Heart left ventricle (tissue), 16 donors: ENCODE results near the gene AVPI1. TPM values are rescaled to one million over a fixed set of nuclear protein-coding genes. Genes with fewer than 3 reads are reported as not detected.

Source experiments
- ATAC-seq, 4 donors: fragments of 200-7000 bp; cut with Tn5 transposase; one replicate each; pipeline ENCODE4 v1.9.1; 2020 to 2022; ENCODE audit warnings: moderate library complexity in 4 of 4, mild to moderate bottlenecking in 3 of 4, moderate number of reproducible peaks in 1 of 4
- DNase-seq, 5 donors: peaks; one replicate each; pipeline ENCODE4 v3.0.0-alpha.2; 2020
- H3K27ac ChIP-seq, 12 donors: fragments of 200-600 bp; sonication (generic) in 4 of 12; one replicate each; pipeline versions ENCODE4 v1.5.0 to v1.8.0; 2016 to 2022; ENCODE audit warnings: mild to moderate bottlenecking in 2 of 12
- H3K27me3 ChIP-seq, 9 donors: fragments of 200-600 bp; sonication (generic) in 2 of 9; one replicate each; pipeline versions ENCODE4 v1.5.1 to v1.8.0; 2016 to 2022; ENCODE audit warnings: mild to moderate bottlenecking in 3 of 9
- H3K36me3 ChIP-seq, 9 donors: fragments of 200-600 bp; sonication (generic) in 2 of 9; one replicate each; pipeline versions ENCODE4 v1.5.0 to v1.8.0; 2018 to 2022; ENCODE audit warnings: mild to moderate bottlenecking in 2 of 9
- H3K4me1 ChIP-seq, 12 donors: fragments of 200-600 bp; sonication (generic) in 4 of 12; one replicate each; pipeline versions ENCODE4 v1.5.0 to v1.8.0; 2016 to 2022; ENCODE audit warnings: mild to moderate bottlenecking in 3 of 12
- H3K4me3 ChIP-seq, 12 donors: fragments of 200-600 bp; sonication (generic) in 4 of 12; one replicate each; pipeline versions ENCODE4 v1.5.0 to v1.8.0; 2017 to 2022; ENCODE audit warnings: mild to moderate bottlenecking in 9 of 12, moderate library complexity in 4 of 12
- H3K9me3 ChIP-seq, 12 donors: fragments of 200-600 bp; sonication (generic) in 4 of 12; one replicate each; pipeline versions ENCODE4 v1.5.0 to v1.8.0; 2016 to 2022; ENCODE audit warnings: mild to moderate bottlenecking in 1 of 12
- POLR2A ChIP-seq, 2 donors: fragments of 450-650 bp; IDR thresholded peaks; one replicate each; pipeline ENCODE4 v1.6.1; 2017; ENCODE audit warnings: antibody characterized with exemption in 2 of 2, mild to moderate bottlenecking in 2 of 2, moderate library complexity in 2 of 2
- WGBS, 4 donors: extraction: QIAGEN DNeasy Blood & Tissue Kit in 2 of 4; methylation state at CpG; one replicate each; pipeline versions ENCODE4 v1.1.5 to v1.1.7; 2013 to 2018; 5-methylcytosine and 5-hydroxymethylcytosine counted together
- intact Hi-C, 10 donors: fragments of 100-400 bp; cut with DNase I; formaldehyde crosslinking; loops; one replicate each; pipeline versions ENCODE4 v1.11.1 to v1.14.2; 2022
- polyA plus RNA-seq, 2 donors: library from polyadenylated mRNA; stranded (reverse); fragments of 200-250 nt; gene quantifications; one replicate each; pipeline ENCODE4 v1.2.3, GENCODE V29; 2013
- total RNA-seq, 9 donors: library from RNA; depleted of rRNA in 2 of 9; stranded (reverse); fragments of >200 nt in 2 of 9; fragmentation: NEBNext Ultra II Directional in 3 of 9; extraction: Animal tissue kit (Norgen Biotek cat#: 25700) in 3 of 9; gene quantifications; one replicate each; pipeline versions ENCODE4 v1.1.0 to v1.2.4, GENCODE V29; 2016 to 2023
- TF ChIP-seq, protein P1 (sequence below), 12 donors: fragments of 200-600 bp; sonication (generic) in 4 of 12; IDR thresholded peaks; one replicate each; pipeline versions ENCODE4 v1.5.0 to v1.8.0; 2018 to 2022; ENCODE audit warnings: antibody characterized with exemption in 12 of 12, mild to moderate bottlenecking in 5 of 12
- donor health status: ischemic (EF 13 %, LVEDD 7.1; RV severe dilation, severe dysfunction).
- donor health status: healthy with polysubstance abuse.
- donor health status: DM: no; HTN: yes; CAD: no.
- donor health status: DM: no; HTN: no; CAD: no.
- donor health status: ischemic (EF 25% LVEDD 6.9; RV normal size, moderate dysfunction).
- donor health status: ischemic (EF 25% LVEDD 5.7; RV mildly dilated, moderate dysfunction).
- donor health status: healthy.
- donor health status: DM: yes; HTN: yes; CAD: no.
- donor health status: ischemic (EF 35%, LVEDD 5.7; RV mildly dilated, moderate dysfunction).
- donor health status: nonischemic (EF 11% LVEDD 7.7; RV severe dilation, severe dysfunction).
- donor health status: DM: yes; HTN: yes; CAD: no.
- donor health status: PGD.
- donor health status: ischemic (EF 29% LVEDD 5.4; RV normal size, mild dysfunction).
- donor health status: nonischemic (EF 23%, LVEDD 6.1; RV moderate dilation, normal function).

The AVPI1 gene
- total and polyA plus RNA-seq, 11 donors = 6.6 to 38.6 (median 9.9) TPM

- H3K36me3 ChIP-seq = peaks cover 3 to 89% (median 72%) of the 10 kb centered on the region in 9 donors
- H3K27me3 ChIP-seq = no peaks in the 10 kb centered on the region
- no peak overlapping the region for H3K4me3 ChIP-seq
- TF ChIP-seq, protein P1, sequence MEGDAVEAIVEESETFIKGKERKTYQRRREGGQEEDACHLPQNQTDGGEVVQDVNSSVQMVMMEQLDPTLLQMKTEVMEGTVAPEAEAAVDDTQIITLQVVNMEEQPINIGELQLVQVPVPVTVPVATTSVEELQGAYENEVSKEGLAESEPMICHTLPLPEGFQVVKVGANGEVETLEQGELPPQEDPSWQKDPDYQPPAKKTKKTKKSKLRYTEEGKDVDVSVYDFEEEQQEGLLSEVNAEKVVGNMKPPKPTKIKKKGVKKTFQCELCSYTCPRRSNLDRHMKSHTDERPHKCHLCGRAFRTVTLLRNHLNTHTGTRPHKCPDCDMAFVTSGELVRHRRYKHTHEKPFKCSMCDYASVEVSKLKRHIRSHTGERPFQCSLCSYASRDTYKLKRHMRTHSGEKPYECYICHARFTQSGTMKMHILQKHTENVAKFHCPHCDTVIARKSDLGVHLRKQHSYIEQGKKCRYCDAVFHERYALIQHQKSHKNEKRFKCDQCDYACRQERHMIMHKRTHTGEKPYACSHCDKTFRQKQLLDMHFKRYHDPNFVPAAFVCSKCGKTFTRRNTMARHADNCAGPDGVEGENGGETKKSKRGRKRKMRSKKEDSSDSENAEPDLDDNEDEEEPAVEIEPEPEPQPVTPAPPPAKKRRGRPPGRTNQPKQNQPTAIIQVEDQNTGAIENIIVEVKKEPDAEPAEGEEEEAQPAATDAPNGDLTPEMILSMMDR (IDR thresholded peaks at IDR 0.05) = no peak
- no peaks in the 10 kb centered on the region for H3K9me3 ChIP-seq
- H3K4me1 ChIP-seq = no peaks in the 10 kb centered on the region
- WGBS, 4 donors = 68 to 76% (median 74%) methylated on average over 1 of the region's 1 CpG
- no peak for DNase-seq
- H3K27ac ChIP-seq = no peak overlapping the region
- ATAC-seq = peak in 1 of 4 donors; percentile 34
- intact Hi-C loops = no loop called here
Measured at GRCh38 chr10:97664282-97664850, 22.7 kb downstream of the AVPI1 start.

GRCh38 chr10:97659589-97659988, 27.5 kb downstream of the AVPI1 start:
- DNase-seq = no peak
- 50 to 74% (median 63%) methylated on average over 1 of the region's 1 CpG for WGBS, 4 donors
- no peaks in the 10 kb centered on the region for H3K9me3 ChIP-seq
- no peak for ATAC-seq
- intact Hi-C loops = no loop called here
- peaks cover 0 to 89% (median 74%) of the 10 kb centered on the region in 9 donors for H3K36me3 ChIP-seq
- TF ChIP-seq, protein P1 (IDR thresholded peaks at IDR 0.05) = no peak
- TF ChIP-seq POLR2A (IDR thresholded peaks at IDR 0.05) = no peak
- H3K4me3 ChIP-seq = no peak overlapping the region
- no peak overlapping the region for H3K27ac ChIP-seq
- H3K27me3 ChIP-seq = no peaks in the 10 kb centered on the region
- no peaks in the 10 kb centered on the region for H3K4me1 ChIP-seq

DNA sequence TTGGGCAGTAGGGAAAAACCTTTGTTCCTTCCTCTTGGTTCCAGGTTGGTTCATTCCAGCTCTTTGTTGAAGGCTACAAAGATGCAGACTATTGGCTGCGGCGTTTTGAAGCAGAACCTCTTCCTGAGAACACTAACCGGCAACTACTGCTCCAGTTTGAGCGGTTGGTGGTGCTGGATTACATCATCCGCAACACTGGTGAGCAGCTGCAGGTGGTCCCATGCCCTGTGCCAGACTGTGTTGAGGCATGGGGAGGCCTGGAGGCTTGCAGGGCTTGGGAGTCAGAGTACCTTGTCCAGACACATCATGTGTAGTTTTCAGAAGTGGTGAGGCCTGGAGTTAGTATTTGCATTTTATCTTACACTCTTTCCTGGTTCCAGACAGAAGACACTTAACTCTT, 30.3 kb downstream of the AVPI1 start:
- no peak overlapping the region for H3K4me3 ChIP-seq
- 88 to 95% (median 90%) methylated on average over 5 of the region's 5 CpGs for WGBS, 4 donors
- H3K36me3 ChIP-seq = peaks cover 0 to 89% (median 75%) of the 10 kb centered on the region in 9 donors
- DNase-seq = no peak
- ATAC-seq = no peak
- H3K9me3 ChIP-seq = no peaks in the 10 kb centered on the region
- no peak for TF ChIP-seq POLR2A (IDR thresholded peaks at IDR 0.05)
- TF ChIP-seq, protein P1 (IDR thresholded peaks at IDR 0.05) = no peak
- no peak overlapping the region for H3K27ac ChIP-seq
- H3K27me3 ChIP-seq = no peaks in the 10 kb centered on the region
- H3K4me1 ChIP-seq = peaks cover 0 to 25% (median 0%) of the 10 kb centered on the region in 12 donors
- intact Hi-C loops = no loop called here

DNA sequence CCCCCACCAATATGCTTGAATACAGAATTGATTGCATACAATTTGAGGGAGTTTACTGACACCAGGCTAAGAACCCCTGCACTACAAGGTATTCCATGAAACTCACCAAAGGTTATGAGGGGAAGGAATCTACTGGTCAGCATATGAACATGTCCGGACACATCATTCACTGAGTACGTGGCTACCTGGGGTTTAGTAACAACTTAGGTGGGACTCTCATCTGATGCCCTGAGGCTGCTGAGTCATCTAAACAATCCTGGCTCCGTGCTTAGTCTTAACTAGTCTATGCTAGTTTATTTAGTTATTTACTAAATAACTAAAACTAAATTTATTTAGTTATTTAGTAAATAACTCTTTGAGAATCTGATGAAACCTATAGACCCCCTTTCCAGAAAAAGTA, 35.3 kb downstream of the AVPI1 start:
- intact Hi-C loops = no loop called here
- ATAC-seq = no peak
- Histone ChIP-seq H3K9me3 (no peaks in the 10 kb centered on the region), H3K36me3 (peaks cover 4 to 67% (median 61%) of the 10 kb centered on the region in 9 donors), H3K4me3 (no peak overlapping the region), H3K4me1 (peaks cover 0 to 71% (median 11%) of the 10 kb centered on the region in 12 donors), H3K27ac (peak overlapping the region in 1 of 12 donors; percentile 91), H3K27me3 (no peaks in the 10 kb centered on the region)
- no peak for TF ChIP-seq POLR2A (IDR thresholded peaks at IDR 0.05)
- TF ChIP-seq, protein P1 (IDR thresholded peaks at IDR 0.05) = no peak
- 93 to 96% (median 94%) methylated on average over 3 of the region's 3 CpGs for WGBS, 4 donors
- no peak for DNase-seq
